Astrocyte of the cerebellum (primary cell): ENCODE results near the gene PFKP.

Source experiments
- DNase-seq: peaks from one replicate; pipeline ENCODE4 v3.0.0-alpha.2; 2011; ENCODE audit warnings: low read depth
- H3K4me3 ChIP-seq: 2 replicates; pipeline ENCODE4 v1.5.1; 2011; ENCODE audit warnings: mild to moderate bottlenecking, low read depth, low read length, moderate library complexity
- in situ Hi-C: cut with HindIII; loops from 2 replicates; pipeline ENCODE4 v1.10.0; 2017; ENCODE audit warnings: low sequenced_read_pairs
- TF ChIP-seq, protein P1 (sequence below): IDR thresholded peaks from 2 replicates; pipeline ENCODE4 v1.5.1; 2012; ENCODE audit warnings: low read length, low read depth, moderate library complexity, mild to moderate bottlenecking; ENCODE audit errors: missing control alignments

Gene PFKP

DNA sequence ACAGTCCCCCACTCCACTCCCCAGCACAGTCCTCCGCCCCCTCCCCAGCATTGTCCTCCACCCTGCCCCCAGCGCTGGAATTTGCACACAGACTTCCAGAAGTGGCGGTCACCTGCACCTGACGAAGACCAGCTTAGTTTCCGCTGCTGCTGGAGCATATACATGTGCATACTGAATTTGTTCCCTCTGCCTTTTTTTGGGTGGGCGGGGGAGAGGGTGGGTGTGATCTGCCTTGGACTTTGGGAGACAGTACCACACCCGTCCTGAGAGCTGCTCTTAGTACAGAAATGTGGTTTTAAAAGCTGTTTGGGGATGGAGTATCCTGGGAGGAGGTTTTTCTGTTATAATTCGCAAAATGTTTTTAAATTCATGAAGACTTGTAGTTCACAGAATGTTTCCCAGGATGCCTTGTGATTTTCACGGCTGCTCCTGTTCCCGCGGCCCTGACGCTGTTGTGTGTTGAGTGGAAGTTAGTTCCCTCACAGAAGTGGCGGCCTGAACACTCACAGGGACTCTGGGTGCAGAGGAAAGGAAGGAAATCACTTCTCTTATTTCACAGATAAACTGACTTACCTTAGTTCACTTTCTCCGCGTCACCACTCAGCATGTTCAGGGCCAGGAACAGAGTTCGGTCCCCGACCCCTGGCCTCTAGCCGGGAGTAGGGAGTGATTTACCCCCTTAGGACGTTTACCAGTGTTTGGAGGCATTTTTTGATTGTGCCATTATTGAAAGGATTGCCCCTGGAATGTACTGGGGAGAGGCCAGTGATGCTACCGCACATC lies 18.6 kb downstream of the PFKP start:
- DNase-seq: no peak
- no peak overlapping the region for H3K4me3 ChIP-seq
- in situ Hi-C loops: no loop called here
- TF ChIP-seq, protein P1, sequence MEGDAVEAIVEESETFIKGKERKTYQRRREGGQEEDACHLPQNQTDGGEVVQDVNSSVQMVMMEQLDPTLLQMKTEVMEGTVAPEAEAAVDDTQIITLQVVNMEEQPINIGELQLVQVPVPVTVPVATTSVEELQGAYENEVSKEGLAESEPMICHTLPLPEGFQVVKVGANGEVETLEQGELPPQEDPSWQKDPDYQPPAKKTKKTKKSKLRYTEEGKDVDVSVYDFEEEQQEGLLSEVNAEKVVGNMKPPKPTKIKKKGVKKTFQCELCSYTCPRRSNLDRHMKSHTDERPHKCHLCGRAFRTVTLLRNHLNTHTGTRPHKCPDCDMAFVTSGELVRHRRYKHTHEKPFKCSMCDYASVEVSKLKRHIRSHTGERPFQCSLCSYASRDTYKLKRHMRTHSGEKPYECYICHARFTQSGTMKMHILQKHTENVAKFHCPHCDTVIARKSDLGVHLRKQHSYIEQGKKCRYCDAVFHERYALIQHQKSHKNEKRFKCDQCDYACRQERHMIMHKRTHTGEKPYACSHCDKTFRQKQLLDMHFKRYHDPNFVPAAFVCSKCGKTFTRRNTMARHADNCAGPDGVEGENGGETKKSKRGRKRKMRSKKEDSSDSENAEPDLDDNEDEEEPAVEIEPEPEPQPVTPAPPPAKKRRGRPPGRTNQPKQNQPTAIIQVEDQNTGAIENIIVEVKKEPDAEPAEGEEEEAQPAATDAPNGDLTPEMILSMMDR: no peak

DNA sequence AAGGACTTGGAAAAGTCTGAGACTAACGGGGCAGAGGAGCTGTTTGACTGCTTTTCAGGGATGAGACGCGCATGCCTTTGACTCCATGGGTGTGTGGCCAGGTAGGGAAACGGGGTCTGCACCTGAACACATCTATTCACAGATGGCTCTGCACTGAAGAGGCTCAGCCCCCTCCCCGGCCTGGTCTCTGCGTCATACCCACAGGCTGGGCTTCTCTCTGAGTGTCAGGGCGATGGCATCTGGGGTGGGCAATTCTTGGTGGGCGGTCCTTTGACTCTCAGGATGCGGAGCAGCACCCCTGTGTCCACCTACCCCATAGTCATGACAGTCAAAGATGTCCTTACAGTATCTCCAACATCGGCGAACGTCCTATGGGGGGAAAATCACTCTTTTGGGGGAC lies 23.0 kb downstream of the PFKP start:
- in situ Hi-C loops: no loop called here
- TF ChIP-seq, protein P1: no peak
- no peak for DNase-seq
- no peak overlapping the region for H3K4me3 ChIP-seq

DNA sequence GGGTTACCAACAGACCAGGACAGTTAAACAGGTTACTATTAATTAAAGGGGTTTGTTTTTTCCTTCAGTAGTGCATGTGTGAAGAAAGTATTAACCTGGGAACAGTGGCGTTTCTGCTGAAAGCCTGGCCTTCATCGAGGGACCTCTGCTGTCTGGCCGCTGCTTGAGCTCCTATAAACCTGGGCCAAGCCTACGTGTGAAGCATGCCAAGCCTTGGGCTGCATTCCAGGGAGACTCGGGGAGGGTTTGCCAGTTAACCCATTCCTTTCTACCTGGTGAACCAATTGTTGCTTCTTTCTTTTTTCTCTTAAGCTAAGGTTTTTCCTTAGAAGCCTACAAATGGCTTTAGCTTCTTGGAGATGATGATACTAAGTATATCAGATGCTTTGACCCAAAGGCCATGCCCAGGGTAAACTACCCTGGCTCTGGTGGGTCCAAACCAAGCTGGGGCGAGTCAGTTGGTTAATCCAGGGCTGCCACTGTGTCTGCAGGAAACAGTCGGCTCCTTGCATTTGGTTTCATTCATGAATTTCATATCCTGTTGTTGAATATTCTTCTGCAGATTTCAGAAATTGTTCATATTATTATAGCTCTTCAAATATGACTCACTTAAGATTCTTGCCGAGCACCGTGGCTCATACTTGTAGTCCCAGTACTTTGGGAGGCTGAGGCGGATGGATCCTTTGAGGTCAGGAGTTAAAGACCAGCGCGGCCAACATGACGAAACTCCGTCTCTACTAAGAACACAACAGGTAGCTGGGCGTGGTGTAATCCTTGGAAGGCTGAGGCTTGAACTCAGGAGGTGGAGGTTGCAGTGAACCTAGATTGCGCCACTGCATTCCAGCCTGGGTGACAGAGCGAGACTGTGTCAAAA lies 23.8 kb downstream of the PFKP start:
- peak; percentile 80 for DNase-seq
- TF ChIP-seq, protein P1: no peak
- peak overlapping the region; percentile 3 for H3K4me3 ChIP-seq
- in situ Hi-C loops: no loop called here

DNA sequence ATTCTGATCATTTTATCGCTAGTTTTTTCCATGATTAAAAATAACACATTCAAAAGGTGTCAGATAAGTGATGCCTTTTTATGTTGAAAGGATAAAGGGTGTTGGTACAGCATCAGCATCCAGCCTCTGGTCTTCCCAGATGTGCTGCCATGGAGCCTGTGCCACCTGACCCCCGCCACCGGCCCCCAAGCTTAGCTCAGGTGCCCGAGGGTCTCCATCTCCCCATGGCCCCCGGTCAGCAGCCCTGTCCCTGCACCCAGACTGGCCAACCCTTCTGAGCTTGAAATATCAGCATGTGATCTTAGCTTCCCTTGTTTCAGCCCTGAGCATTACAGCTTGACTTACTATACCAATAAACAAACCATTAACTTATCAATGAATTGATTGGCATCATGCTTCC lies 24.6 kb downstream of the PFKP start:
- H3K4me3 ChIP-seq: no peak overlapping the region
- in situ Hi-C loops: no loop called here
- TF ChIP-seq, protein P1: no peak
- DNase-seq: no peak

DNA sequence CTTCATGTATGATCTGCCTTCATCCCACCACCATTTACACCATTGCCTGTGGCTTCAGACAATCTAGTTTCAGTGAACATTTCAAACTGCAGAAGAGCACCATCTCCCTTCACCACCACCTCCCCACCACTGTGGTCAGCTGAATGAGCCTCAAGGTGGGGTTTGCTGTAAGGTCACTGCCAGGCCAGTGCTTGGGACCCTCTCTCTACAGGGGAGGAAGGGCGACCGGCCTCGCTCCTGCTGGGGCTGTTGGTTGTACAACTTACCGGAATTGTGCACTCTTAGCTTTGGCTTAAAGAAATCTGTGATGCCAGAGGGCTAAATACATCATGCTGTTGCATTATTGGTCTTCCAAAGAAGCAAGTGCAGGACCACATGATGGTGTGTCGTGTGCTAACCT lies 26.6 kb downstream of the PFKP start:
- no peak for DNase-seq
- no peak overlapping the region for H3K4me3 ChIP-seq
- in situ Hi-C loops: no loop called here
- TF ChIP-seq, protein P1: no peak

DNA sequence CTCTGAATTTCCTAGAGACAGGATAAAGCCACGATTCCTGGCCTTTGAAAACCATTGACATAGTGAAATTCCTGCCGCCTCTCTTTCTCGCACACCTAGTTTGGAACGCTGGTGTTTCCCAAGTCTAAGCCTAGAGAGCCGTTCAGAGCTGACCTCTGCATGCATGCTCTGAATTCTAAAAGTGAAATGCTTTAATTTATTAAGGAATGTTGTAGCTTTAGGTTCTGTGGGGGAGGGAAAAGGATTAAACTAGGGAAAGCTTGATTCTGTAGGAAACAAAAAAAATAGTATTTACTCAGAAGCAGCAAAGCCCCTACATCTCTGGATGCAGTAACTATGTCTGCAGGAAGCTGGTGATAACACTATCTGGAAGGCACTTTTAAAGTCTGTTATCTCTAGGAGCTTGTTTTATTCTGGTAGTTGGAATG lies 27.3 kb downstream of the PFKP start:
- no peak for DNase-seq
- TF ChIP-seq, protein P1: no peak
- in situ Hi-C loops: no loop called here
- H3K4me3 ChIP-seq: no peak overlapping the region
